Cardiac muscle cell (in vitro differentiated cells and primary cell): Measurements from ENCODE around the gene UBA1. TPM values are rescaled to one million over a fixed set of nuclear protein-coding genes. Genes with fewer than 3 reads are reported as not detected.

Experiments
- DNase-seq, 2 donors: peaks; one replicate each; pipeline versions ENCODE4 v3.0.0 to v3.0.0-alpha.2; 2010 to 2017; ENCODE audit warnings: low read depth in 1 of 2, low spot score in 1 of 2
- H3K27ac ChIP-seq: fragments of 200-600 bp; sonication (generic); 2 replicates; pipeline ENCODE4 v1.5.1; 2016
- H3K27me3 ChIP-seq: fragments of 200-600 bp; sonication (generic); 2 replicates; pipeline ENCODE4 v1.6.0; 2016; ENCODE audit warnings: control low read depth
- H3K36me3 ChIP-seq: fragments of 200-600 bp; sonication (generic); 2 replicates; pipeline ENCODE4 v1.5.1; 2016; ENCODE audit warnings: control low read depth
- H3K4me1 ChIP-seq: fragments of 200-600 bp; sonication (generic); 2 replicates; pipeline ENCODE4 v1.8.1; 2017; ENCODE audit warnings: low read depth, mild to moderate bottlenecking, mixed run types
- H3K4me3 ChIP-seq: fragments of 200-600 bp; sonication (generic); 2 replicates; pipeline ENCODE4 v1.5.1; 2016; ENCODE audit warnings: mild to moderate bottlenecking
- H3K9me3 ChIP-seq: fragments of 200-600 bp; sonication (generic); 2 replicates; pipeline ENCODE4 v1.5.1; 2017; ENCODE audit warnings: low read depth, mild to moderate bottlenecking, control low read depth
- CTCF ChIP-seq: IDR thresholded peaks from 2 replicates; pipeline ENCODE4 v1.5.1; 2012; ENCODE audit warnings: low read depth, mild to moderate bottlenecking, low read length
- polyA plus RNA-seq: library from polyadenylated mRNA; unstranded; fragments of >200 nt; fragmentation: Nextera tagmentation; extraction: Ambion mirVana; gene quantifications from 2 replicates; pipeline ENCODE4 v1.2.1, GENCODE V29; 2016
- total RNA-seq: library from RNA; depleted of rRNA; stranded (reverse); fragments of >200 nt; gene quantifications from 2 replicates; pipeline ENCODE4 v1.2.3, GENCODE V29; 2016

Gene UBA1
- total and polyA plus RNA-seq, 2 experiments from 2014 or later = 280 to 386 TPM

- TF ChIP-seq CTCF = no peak
- Histone ChIP-seq H3K4me1 (no peaks in the 10 kb centered on the region), H3K9me3 (no peaks in the 10 kb centered on the region), H3K36me3 (no peaks in the 10 kb centered on the region), H3K27me3 (no peaks in the 10 kb centered on the region), H3K4me3 (no peak overlapping the region), H3K27ac (no peak overlapping the region)
- DNase-seq = no peak
Measured at GRCh38 chrX:47175588-47175980, 18.0 kb upstream of the UBA1 start.

- H3K27me3 ChIP-seq = no peaks in the 10 kb centered on the region
- no peaks in the 10 kb centered on the region for H3K4me1 ChIP-seq
- no peak for DNase-seq
- H3K36me3 ChIP-seq = no peaks in the 10 kb centered on the region
- H3K9me3 ChIP-seq = no peaks in the 10 kb centered on the region
- no peak overlapping the region for H3K4me3 ChIP-seq
- no peak for TF ChIP-seq CTCF
- no peak overlapping the region for H3K27ac ChIP-seq
Measured at GRCh38 chrX:47176101-47176740, 17.4 kb upstream of the UBA1 start.

- no peaks in the 10 kb centered on the region for H3K4me1 ChIP-seq
- DNase-seq = no peak
- no peak for TF ChIP-seq CTCF
Measured at GRCh38 chrX:47177079-47177478, 16.6 kb upstream of the UBA1 start.

GRCh38 chrX:47178337-47178736 is 15.3 kb upstream of the UBA1 start:
- Histone ChIP-seq H3K27me3 (no peaks in the 10 kb centered on the region), H3K27ac (no peak overlapping the region), H3K36me3 (no peaks in the 10 kb centered on the region), H3K4me1 (no peaks in the 10 kb centered on the region), H3K4me3 (no peak overlapping the region), H3K9me3 (no peaks in the 10 kb centered on the region)
- no peak for DNase-seq
- TF ChIP-seq CTCF = no peak

More at GRCh38 chrX:47177079-47177478, 16.6 kb upstream of the UBA1 start:
- Histone ChIP-seq H3K9me3 (no peaks in the 10 kb centered on the region), H3K27me3 (no peaks in the 10 kb centered on the region), H3K36me3 (no peaks in the 10 kb centered on the region), H3K27ac (no peak overlapping the region), H3K4me3 (no peak overlapping the region)

DNA sequence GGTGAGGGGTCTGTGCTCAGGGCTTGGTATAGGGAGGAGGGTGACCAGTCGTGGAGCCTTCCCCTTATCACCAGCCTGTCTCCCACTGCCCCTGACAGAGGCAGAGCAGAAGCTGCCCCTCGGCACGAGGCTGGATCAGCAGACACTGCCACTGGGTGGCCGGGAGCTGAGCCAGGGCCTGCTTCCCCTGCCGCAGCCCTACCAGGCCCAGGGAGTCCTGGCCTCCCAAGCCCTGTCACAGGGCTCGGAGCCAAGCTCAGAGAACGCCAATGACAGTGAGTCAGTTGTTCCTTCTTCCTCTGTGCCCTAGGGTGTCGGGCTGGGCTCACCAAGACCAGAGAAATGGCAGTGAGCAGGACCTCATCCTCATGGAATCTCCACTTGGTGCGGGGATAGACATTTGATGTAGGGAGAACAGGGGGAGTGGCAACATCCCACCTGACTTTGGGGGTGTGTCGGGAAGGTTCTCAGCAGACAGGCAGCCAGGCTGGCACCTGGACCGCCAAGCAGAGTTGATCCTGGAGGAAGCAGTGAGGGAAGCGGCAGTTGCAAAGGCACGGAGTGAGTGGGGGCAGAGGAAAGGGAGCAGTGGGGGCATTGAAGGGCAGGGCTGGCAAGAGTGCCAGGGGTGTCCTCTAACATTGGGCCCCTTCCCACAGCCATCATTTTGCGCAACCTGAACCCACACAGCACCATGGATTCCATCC is 14.3 kb upstream of the UBA1 start:
- H3K4me3 ChIP-seq = no peak overlapping the region
- TF ChIP-seq CTCF = no peak
- no peaks in the 10 kb centered on the region for H3K9me3 ChIP-seq
- H3K27ac ChIP-seq = no peak overlapping the region
- no peaks in the 10 kb centered on the region for H3K27me3 ChIP-seq
- no peaks in the 10 kb centered on the region for H3K4me1 ChIP-seq
- no peaks in the 10 kb centered on the region for H3K36me3 ChIP-seq
- DNase-seq = peak in 1 of 2 donors; percentile 25
